Activated T-cell treated with anti-CD3 and anti-CD28 coated beads, Interleukin-2, amount 50 U/mL, for 72 hours (primary cell): ENCODE data around the gene AADACL3. TPM values are rescaled to one million over a fixed set of nuclear protein-coding genes. Genes with fewer than 3 reads are reported as not detected.

Experiments
- ATAC-seq, 2 donors: fragments of 150-1000 bp; cut with Tn5 transposase; replicated peaks in 1 of 2; 2 replicates each; pipeline ENCODE4 v1.10.0; 2021; ENCODE audit warnings: moderate library complexity in 2 of 2, mild to moderate bottlenecking in 1 of 2
- DNase-seq, 2 donors: peaks; one replicate each; pipeline ENCODE4 v3.0.0; 2021 to 2022; ENCODE audit warnings: mixed read lengths in 1 of 2
- H3K27ac Mint-ChIP-seq: one replicate; pipeline ENCODE4 v1.8.0; 2022; ENCODE audit warnings: mild to moderate bottlenecking, moderate library complexity, mixed read lengths
- H3K27me3 Mint-ChIP-seq: one replicate; pipeline ENCODE4 v1.8.0; 2022; ENCODE audit warnings: low read depth, mixed read lengths
- H3K36me3 Mint-ChIP-seq, 2 donors: one replicate each; pipeline ENCODE4 v1.8.0; 2022; ENCODE audit warnings: mixed read lengths in 2 of 2, mild to moderate bottlenecking in 1 of 2; ENCODE audit not compliant: insufficient read depth in 2 of 2
- H3K4me1 Mint-ChIP-seq: one replicate; pipeline ENCODE4 v1.8.0; 2022; ENCODE audit warnings: low read depth, mixed read lengths
- H3K4me3 Mint-ChIP-seq, 2 donors: one replicate each; pipeline ENCODE4 v1.8.0; 2022; ENCODE audit warnings: mild to moderate bottlenecking in 2 of 2, mixed read lengths in 2 of 2, moderate library complexity in 2 of 2
- H3K9me3 Mint-ChIP-seq, 2 donors: one replicate each; pipeline ENCODE4 v1.8.0; 2022; ENCODE audit warnings: mixed read lengths in 2 of 2
- total RNA-seq, 2 donors: library from RNA; stranded (reverse); gene quantifications; one replicate each; pipeline ENCODE4 v1.2.3, GENCODE V29; 2022

The AADACL3 gene
- total RNA-seq, 2 donors from 2014 or later = not detected

DNA sequence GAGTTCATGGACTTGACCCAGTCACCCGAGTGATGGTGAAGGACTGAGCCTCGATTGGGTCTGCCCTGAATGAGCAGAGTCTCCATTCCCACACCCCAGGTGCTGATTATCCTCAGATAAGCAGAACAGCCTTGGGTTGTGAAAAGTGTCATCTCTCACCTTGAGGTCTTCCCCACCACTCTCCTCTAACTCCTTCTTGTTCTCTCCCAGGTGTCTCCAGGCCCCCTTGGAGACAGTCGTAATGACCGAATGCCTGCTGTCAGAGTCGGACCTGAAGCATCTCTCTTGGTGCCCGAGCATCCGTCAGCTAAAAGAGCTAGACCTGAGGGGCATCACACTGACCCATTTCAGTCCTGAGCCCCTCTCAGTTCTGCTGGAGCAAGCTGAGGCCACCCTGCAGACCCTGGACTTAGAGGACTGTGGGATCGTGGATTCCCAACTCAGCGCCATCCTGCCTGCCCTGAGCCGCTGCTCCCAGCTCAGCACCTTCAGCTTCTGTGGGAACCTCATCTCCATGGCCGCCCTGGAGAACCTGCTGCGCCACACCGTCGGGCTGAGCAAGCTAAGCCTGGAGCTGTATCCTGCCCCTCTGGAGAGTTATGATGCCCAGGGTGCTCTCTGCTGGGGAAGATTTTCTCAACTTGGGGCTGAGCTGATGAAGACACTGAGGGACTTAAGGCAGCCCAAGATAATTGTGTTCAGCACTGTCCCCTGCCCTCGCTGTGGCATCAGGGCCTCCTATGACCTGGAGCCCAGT is 61.1 kb downstream of the AADACL3 start:
- Mint-ChIP-seq H3K9me3 (no peaks in the 10 kb centered on the region), H3K27ac (no peak overlapping the region), H3K4me3 (no peak overlapping the region), H3K27me3 (peaks cover 32% of the 10 kb centered on the region), H3K4me1 (no peaks in the 10 kb centered on the region), H3K36me3 (no peaks in the 10 kb centered on the region)
- no peak for ATAC-seq
- DNase-seq = no peak

Other genes starting within 250 kb of the AADACL3 start
- gene DHRS3, start 97.9 kb upstream of the AADACL3 start, total RNA-seq = 10 to 100 TPM; 60.4 to 65.3 TPM
- gene AADACL4, start 72.0 kb upstream of the AADACL3 start, total RNA-seq = not detected
- gene CFAP107, start 30.1 kb downstream of the AADACL3 start, total RNA-seq = not detected
- not detected for gene PRAMEF12, start 57.6 kb downstream of the AADACL3 start, total RNA-seq
- gene PRAMEF1, start 75.3 kb downstream of the AADACL3 start, total RNA-seq = not detected
- gene PRAMEF11, start 115.3 kb downstream of the AADACL3 start, total RNA-seq = not detected
- not detected for gene HNRNPCL1, start 132.6 kb downstream of the AADACL3 start, total RNA-seq
- not detected for gene PRAMEF2, start 141.0 kb downstream of the AADACL3 start, total RNA-seq
- not detected for gene PRAMEF4, start 170.1 kb downstream of the AADACL3 start, total RNA-seq
- gene PRAMEF10, start 182.2 kb downstream of the AADACL3 start, total RNA-seq = not detected
- gene PRAMEF7, start 200.5 kb downstream of the AADACL3 start, total RNA-seq = not detected
- gene PRAMEF6, start 231.5 kb downstream of the AADACL3 start, total RNA-seq = not detected